Measurements from ENCODE around the gene ARHGAP8. TPM values are rescaled to one million over a fixed set of nuclear protein-coding genes. Genes with fewer than 3 reads are reported as not detected.

Gene ARHGAP8
- total RNA-seq, result 0.07 TPM in 1 of 2 replicates, not detected in the other

DNA sequence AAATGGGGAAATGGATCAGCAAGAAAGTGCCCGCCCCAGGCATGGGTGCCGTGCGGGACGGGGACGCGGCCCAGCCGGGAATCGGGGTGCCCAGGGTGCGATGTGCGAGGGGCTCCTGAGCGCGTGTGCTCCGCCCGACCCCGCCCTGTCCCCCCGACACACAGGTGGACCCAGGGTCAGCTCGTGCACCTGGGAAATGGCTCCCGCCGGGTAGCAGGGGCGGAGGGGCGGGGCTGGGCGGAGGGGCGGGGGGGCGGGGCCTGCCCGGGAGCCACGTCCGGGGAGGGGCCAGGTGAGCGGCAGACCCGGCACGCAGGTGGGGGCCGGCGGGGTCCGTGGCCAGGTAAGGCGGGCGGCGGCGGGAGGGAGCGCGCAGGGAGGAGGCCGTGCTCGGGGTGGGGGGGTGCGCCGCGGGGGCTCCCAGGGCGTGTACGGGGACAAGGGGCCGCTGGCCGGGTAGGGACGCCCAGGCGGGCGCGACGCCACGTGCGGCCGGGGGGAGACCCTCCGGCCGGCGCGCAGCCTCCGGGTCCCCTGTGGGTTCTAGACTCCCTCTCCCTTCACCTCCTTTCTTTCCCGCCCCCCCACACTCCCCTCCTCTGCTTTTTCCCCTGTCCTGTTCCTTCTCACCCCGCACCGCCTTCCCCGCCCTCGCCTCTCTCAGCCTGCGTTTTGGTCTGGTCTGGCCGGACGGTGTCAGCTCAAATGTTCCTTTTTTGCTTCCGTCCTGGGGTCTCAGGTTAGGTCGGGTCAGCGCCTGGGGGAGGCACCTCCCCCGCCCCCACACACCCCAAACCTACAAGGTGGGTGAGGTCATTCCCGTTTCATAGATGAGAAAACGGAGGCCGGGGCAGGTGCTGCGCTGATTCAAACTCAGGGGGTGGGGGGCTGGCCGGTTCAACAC is at the start of gene ARHGAP8:
ARHGAP8 (plus strand) TSS at position 291 of the 904 bp plus-strand sequence. CDS start 33,953 bp downstream, outside the sequence.
- DNase-seq (ENCODE audit: low read depth, low spot score), result no peak

GRCh38 chr22:44703255-44703870 is 49.0 kb upstream of the ARHGAP8 start:
- no peak for DNase-seq (ENCODE audit: low read depth, low spot score)

DNA sequence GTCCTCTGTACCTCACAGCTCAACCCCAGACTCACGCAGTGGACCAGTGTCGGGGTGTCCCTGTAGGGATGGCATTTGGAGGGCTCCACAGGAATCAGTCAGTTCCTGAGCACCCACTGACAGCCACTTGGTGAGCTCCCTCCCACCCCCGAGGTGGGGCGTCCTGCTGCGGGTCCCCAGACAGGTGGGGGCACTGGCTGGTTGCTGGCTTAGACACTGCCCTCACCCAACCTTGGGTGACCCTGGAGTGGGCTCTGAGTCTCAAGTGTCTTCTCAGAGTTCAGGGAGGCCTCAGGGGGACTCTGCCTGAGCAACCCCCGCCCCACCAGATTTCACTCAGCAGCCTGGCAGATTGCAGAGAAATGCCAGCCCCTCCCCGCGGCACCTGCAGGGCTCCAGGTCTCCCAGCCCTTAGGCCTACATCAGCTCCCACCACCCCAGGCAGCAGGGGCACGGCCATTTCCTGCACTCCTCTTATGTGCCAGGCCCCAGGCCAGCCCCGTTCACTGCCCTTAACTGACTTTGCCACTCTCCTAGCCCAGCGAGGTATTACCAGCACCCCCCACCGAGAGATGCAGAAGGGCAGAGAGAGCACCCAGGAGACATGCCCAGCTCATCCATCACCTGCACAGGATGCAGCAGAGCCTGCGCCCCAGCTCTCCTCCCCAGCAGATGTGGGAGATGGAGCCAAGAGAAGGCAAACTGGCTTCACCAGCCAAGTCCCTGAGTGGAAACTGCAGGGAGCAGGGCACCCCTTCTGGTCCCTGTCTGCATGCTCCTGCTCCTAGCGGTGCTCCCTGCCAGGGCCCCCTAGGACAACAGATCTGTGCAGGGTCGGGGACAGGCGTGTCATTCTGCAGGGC is 48.0 kb upstream of the ARHGAP8 start:
- no peak for DNase-seq (ENCODE audit: low read depth, low spot score)

DNA sequence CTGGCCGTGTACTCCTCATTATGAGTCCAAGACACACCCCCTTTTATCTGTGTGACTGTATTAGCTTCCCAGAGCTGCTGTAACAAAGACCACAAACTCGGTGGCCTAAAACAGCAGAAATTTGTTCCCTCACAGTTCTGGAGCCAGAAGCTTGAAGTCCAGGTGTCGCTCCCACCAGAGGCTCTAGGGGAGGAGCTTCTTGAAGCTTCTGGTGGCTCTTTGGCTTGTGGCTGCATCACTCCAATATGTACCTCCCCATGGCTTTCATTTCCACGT is 47.4 kb upstream of the ARHGAP8 start:
- DNase-seq (ENCODE audit: low read depth, low spot score), result no peak

GRCh38 chr22:44706488-44706887 is 45.9 kb upstream of the ARHGAP8 start:
- DNase-seq (ENCODE audit: low read depth, low spot score), result no peak

GRCh38 chr22:44707178-44707577 is 45.2 kb upstream of the ARHGAP8 start:
- no peak for DNase-seq (ENCODE audit: low read depth, low spot score)

GRCh38 chr22:44707752-44708151 is 44.6 kb upstream of the ARHGAP8 start:
- no peak for DNase-seq (ENCODE audit: low read depth, low spot score)

- no peak for DNase-seq (ENCODE audit: low read depth, low spot score)
Observed at GRCh38 chr22:44709881-44710392, 42.4 kb upstream of the ARHGAP8 start.

DNA sequence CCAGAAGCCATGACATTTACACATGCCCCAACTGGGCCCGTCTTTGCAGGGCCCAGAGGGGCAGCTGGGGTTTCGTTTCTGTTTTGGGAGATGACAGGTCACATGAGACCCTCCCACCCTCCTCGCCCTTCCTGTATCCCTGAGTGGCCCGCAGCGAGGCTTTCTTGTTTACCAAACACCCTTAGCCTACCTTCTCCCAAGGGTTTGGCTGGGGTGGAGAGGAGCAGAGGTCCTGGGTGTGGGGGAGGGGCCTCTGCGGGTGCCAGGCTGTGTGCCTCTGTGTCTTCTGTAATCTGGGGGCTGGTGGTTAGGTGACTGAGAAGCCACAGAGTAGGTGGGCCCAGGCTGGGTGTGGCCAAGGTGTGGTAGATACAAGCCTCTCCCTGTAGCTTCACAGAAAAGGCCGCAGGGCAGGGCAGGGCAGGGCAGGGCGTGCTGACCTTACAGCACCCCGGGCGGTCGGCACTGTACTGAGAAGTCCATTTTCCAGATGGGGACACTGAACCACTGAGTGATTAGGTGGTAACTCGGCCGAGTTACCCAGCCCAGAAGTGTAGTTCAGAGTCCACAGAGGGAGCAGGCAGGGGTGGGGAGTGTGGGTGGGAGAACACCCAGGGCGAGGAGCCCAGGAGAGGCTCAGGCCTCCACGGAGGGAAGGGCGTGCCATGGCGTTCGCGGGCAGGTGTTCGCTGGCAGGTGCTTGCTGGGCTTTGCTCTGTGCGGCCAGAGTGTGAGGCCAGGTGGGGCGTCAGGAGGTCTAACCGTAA is 41.7 kb upstream of the ARHGAP8 start:
- DNase-seq (ENCODE audit: low read depth, low spot score), result no peak

- DNase-seq (ENCODE audit: low read depth, low spot score), result no peak
Observed at GRCh38 chr22:44711241-44711560, 41.2 kb upstream of the ARHGAP8 start.

GRCh38 chr22:44711690-44712555 is 40.5 kb upstream of the ARHGAP8 start:
- DNase-seq (ENCODE audit: low read depth, low spot score), result no peak

GRCh38 chr22:44712962-44713361 is 39.4 kb upstream of the ARHGAP8 start:
- DNase-seq (ENCODE audit: low read depth, low spot score), result no peak

- DNase-seq (ENCODE audit: low read depth, low spot score), result no peak
Observed at GRCh38 chr22:44714703-44715350, 37.5 kb upstream of the ARHGAP8 start.

DNA sequence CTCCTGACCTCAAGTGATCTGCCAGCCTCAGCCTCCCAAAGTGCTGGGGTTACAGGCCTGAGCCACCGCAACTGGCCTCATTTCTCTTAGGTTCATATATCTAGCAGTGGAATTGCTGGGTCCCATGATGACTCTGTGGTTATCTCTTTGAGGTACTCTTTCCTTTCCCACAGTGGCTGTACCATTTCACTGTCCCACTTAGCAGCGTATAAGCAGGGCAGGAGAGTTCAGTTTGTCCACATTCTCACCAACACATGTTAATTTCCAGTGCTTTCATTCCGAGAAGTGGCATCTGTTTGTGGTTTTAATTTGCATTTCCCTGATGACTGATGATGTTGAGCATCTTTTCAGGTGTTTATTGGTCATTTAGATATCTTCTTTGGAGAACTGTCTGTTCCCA is 34.0 kb upstream of the ARHGAP8 start:
- DNase-seq (ENCODE audit: low read depth, low spot score), result no peak

GRCh38 chr22:44719586-44720368 is 32.6 kb upstream of the ARHGAP8 start:
- no peak for DNase-seq (ENCODE audit: low read depth, low spot score)

GRCh38 chr22:44721213-44721612 is 31.2 kb upstream of the ARHGAP8 start:
- DNase-seq (ENCODE audit: low read depth, low spot score), result no peak

DNA sequence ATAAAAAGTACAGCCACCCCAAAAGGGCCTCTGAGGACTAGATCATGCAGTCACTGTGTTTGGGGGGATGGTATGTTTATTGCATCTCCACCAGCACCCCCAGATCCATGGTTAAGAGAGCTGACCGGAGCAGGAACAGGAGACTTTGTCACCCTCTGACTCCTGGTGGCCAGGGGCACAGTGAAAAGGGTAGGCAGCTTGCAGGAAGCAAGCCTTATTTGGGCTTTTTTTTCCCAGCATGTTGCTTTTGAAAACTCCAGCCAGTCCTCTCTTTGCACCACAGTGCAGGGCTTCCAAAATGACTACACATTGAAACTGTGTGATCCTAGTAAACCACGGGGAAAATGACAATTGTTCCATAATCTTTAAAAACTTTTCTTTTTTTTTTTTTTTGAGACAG is 29.8 kb upstream of the ARHGAP8 start:
- DNase-seq (ENCODE audit: low read depth, low spot score), result no peak

DNA sequence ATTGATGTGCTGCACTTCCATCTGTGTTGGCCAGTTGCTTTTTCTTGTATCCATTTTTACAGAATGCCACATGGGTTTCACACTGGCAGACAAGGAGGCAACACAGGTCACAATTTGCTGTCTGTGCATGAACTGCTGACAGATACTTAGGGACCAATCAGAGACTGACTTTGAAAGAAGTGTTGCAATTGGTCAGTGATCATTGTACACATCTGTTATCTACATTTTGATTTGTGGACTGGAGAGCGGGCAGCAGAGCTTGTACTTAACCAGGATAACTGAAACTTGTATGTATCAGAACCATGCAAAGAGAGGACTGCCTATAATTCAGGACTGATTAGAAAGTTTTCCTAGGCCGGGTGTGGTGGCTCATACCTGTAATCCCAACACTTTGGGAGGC is 28.6 kb upstream of the ARHGAP8 start:
- DNase-seq (ENCODE audit: low read depth, low spot score), result no peak

GRCh38 chr22:44724416-44724815 is 28.0 kb upstream of the ARHGAP8 start:
- no peak for DNase-seq (ENCODE audit: low read depth, low spot score)
